Mesendoderm (in vitro differentiated cells): ENCODE measurements around the gene ATF7.

Experiments used
- DNase-seq: peaks from one replicate; pipeline ENCODE4 v3.0.0; 2013
- H2AK5ac ChIP-seq: 2 replicates; pipeline ENCODE4 v1.6.1; 2013; ENCODE audit warnings: low read length, inconsistent platforms
- H2BK120ac ChIP-seq: 2 replicates; pipeline ENCODE4 v1.6.1; 2013; ENCODE audit warnings: low read depth, mild to moderate bottlenecking, low read length, moderate library complexity, mixed read lengths
- H2BK15ac ChIP-seq: replicated peaks from 2 replicates; pipeline ENCODE4 v1.6.1; 2013; ENCODE audit warnings: low read depth, mild to moderate bottlenecking, moderate library complexity
- H2BK5ac ChIP-seq: 2 replicates; pipeline ENCODE4 v1.6.1; 2013; ENCODE audit warnings: low read length, inconsistent platforms
- H3K18ac ChIP-seq: 2 replicates; pipeline ENCODE4 v1.6.1; 2013; ENCODE audit warnings: mild to moderate bottlenecking, low read length, mixed read lengths
- H3K23ac ChIP-seq: one replicate; pipeline ENCODE4 v1.6.1; 2013; ENCODE audit warnings: low read length
- H3K27ac ChIP-seq: 2 replicates; pipeline ENCODE4 v1.5.1; 2013; ENCODE audit warnings: low read depth, mild to moderate bottlenecking, inconsistent platforms, low read length, moderate library complexity
- H3K27me3 ChIP-seq: 2 replicates; pipeline ENCODE4 v1.6.1; 2013; ENCODE audit warnings: low read length, control low read depth, mild to moderate bottlenecking, inconsistent platforms; ENCODE audit not compliant: insufficient read depth, poor library complexity
- H3K36me3 ChIP-seq: 2 replicates; pipeline ENCODE4 v1.6.1; 2013; ENCODE audit warnings: low read length, inconsistent platforms; ENCODE audit not compliant: control insufficient read depth, insufficient read depth
- H3K4ac ChIP-seq: one replicate; pipeline ENCODE4 v1.6.1; 2013; ENCODE audit warnings: low read depth, mild to moderate bottlenecking, low read length, moderate library complexity
- H3K4me1 ChIP-seq: 2 replicates; pipeline ENCODE4 v1.6.1; 2013; ENCODE audit warnings: low read depth, low read length, inconsistent platforms; ENCODE audit not compliant: control insufficient read depth
- H3K4me2 ChIP-seq: 2 replicates; pipeline ENCODE4 v1.6.1; 2013; ENCODE audit warnings: low read length
- H3K4me3 ChIP-seq: 2 replicates; pipeline ENCODE4 v1.5.1; 2013; ENCODE audit warnings: mild to moderate bottlenecking, low read length
- H3K56ac ChIP-seq: one replicate; pipeline ENCODE4 v1.6.1; 2013; ENCODE audit warnings: low read length
- H3K79me1 ChIP-seq: 2 replicates; pipeline ENCODE4 v1.6.1; 2013; ENCODE audit warnings: low read length, inconsistent platforms
- H3K79me2 ChIP-seq: 2 replicates; pipeline ENCODE4 v1.6.1; 2013; ENCODE audit warnings: mild to moderate bottlenecking, low read length; ENCODE audit not compliant: control insufficient read depth, insufficient read depth
- H3K9ac ChIP-seq: 2 replicates; pipeline ENCODE4 v1.6.1; 2013; ENCODE audit warnings: low read length, inconsistent platforms
- H4K5ac ChIP-seq: one replicate; pipeline ENCODE4 v1.6.1; 2013; ENCODE audit warnings: low read length
- H4K8ac ChIP-seq: one replicate; pipeline ENCODE4 v1.6.1; 2013; ENCODE audit warnings: low read depth, mild to moderate bottlenecking, control low read depth, low read length, moderate library complexity
- WGBS: extraction: QIAGEN DNeasy Blood & Tissue Kit; methylation state at CpG from one replicate; pipeline ENCODE4 v1.1.7; 2013; ENCODE audit warnings: low lambda C conversion rate, missing lambda C conversion rate; ENCODE audit not compliant: insufficient coverage; ENCODE audit errors: extremely low coverage; 5-methylcytosine and 5-hydroxymethylcytosine counted together

The ATF7 gene

GRCh38 chr12:53479331-53479730 is 146.9 kb downstream of the ATF7 start:
- no peak for DNase-seq
- Histone ChIP-seq H3K79me2 (no peaks in the 10 kb centered on the region), H3K27me3 (no peaks in the 10 kb centered on the region), H2BK15ac (no peak overlapping the region), H3K4ac (no peak overlapping the region), H3K23ac (no peak overlapping the region), H3K4me3 (no peak overlapping the region), H3K18ac (no peak overlapping the region), H3K9ac (no peak overlapping the region), H2BK120ac (no peak overlapping the region), H2AK5ac (no peak overlapping the region), H3K4me2 (no peak overlapping the region), H4K8ac (no peak overlapping the region), H4K5ac (no peak overlapping the region), H3K79me1 (peaks cover 13% of the 10 kb centered on the region), H3K4me1 (no peaks in the 10 kb centered on the region), H3K56ac (no peak overlapping the region), H3K27ac (no peak overlapping the region), H3K36me3 (peaks cover 22% of the 10 kb centered on the region), H2BK5ac (no peak overlapping the region)
- no CpG with 5 or more reads among the region's 5 CpGs for WGBS

GRCh38 chr12:53478865-53479264 is 147.3 kb downstream of the ATF7 start:
- H3K4me1 ChIP-seq, result no peaks in the 10 kb centered on the region

GRCh38 chr12:53476769-53477209 is 149.4 kb downstream of the ATF7 start:
- Histone ChIP-seq H3K23ac (no peak overlapping the region), H3K36me3 (peaks cover 28% of the 10 kb centered on the region), H2BK120ac (no peak overlapping the region), H3K56ac (no peak overlapping the region), H3K4ac (no peak overlapping the region), H3K4me2 (no peak overlapping the region), H2BK5ac (no peak overlapping the region), H3K4me3 (no peak overlapping the region), H3K27me3 (no peaks in the 10 kb centered on the region), H2AK5ac (no peak overlapping the region), H4K8ac (no peak overlapping the region), H3K4me1 (no peaks in the 10 kb centered on the region), H3K79me1 (peaks cover 17% of the 10 kb centered on the region), H3K27ac (no peak overlapping the region), H4K5ac (no peak overlapping the region), H3K18ac (no peak overlapping the region), H3K79me2 (peaks cover 9% of the 10 kb centered on the region), H3K9ac (no peak overlapping the region), H2BK15ac (no peak overlapping the region)
- no CpG with 5 or more reads among the region's 2 CpGs for WGBS
- DNase-seq, result peak; percentile 85

More at GRCh38 chr12:53478865-53479264, 147.3 kb downstream of the ATF7 start:
- Histone ChIP-seq H2BK120ac (no peak overlapping the region), H4K5ac (no peak overlapping the region), H3K9ac (no peak overlapping the region), H2BK15ac (no peak overlapping the region), H3K4me2 (no peak overlapping the region), H2AK5ac (no peak overlapping the region), H3K36me3 (peaks cover 23% of the 10 kb centered on the region), H3K27me3 (no peaks in the 10 kb centered on the region), H3K4me3 (no peak overlapping the region), H3K23ac (no peak overlapping the region), H3K56ac (no peak overlapping the region), H3K18ac (no peak overlapping the region), H3K4ac (no peak overlapping the region), H2BK5ac (no peak overlapping the region), H3K79me1 (peaks cover 13% of the 10 kb centered on the region), H4K8ac (no peak overlapping the region), H3K79me2 (peaks cover 3% of the 10 kb centered on the region), H3K27ac (no peak overlapping the region)
- DNase-seq, result no peak
- WGBS, result 100% methylated on average over 1 of the region's 1 CpG

GRCh38 chr12:53474819-53475218 is 151.4 kb downstream of the ATF7 start:
- H2AK5ac ChIP-seq, result no peak overlapping the region
- H3K27ac ChIP-seq, result no peak overlapping the region
- no peak overlapping the region for H4K8ac ChIP-seq
- no peak overlapping the region for H2BK120ac ChIP-seq
- H3K79me2 ChIP-seq, result peaks cover 14% of the 10 kb centered on the region
- H3K56ac ChIP-seq, result no peak overlapping the region
- H4K5ac ChIP-seq, result no peak overlapping the region
- H3K4me3 ChIP-seq, result no peak overlapping the region
- H3K4me2 ChIP-seq, result no peak overlapping the region
- no CpG with 5 or more reads among the region's 13 CpGs for WGBS
- H3K18ac ChIP-seq, result no peak overlapping the region
- H3K23ac ChIP-seq, result no peak overlapping the region
- H2BK15ac ChIP-seq, result no peak overlapping the region
- H3K4me1 ChIP-seq, result no peaks in the 10 kb centered on the region
- peaks cover 19% of the 10 kb centered on the region for H3K79me1 ChIP-seq
- no peak overlapping the region for H2BK5ac ChIP-seq
- H3K4ac ChIP-seq, result no peak overlapping the region
- peaks cover 30% of the 10 kb centered on the region for H3K36me3 ChIP-seq
- H3K27me3 ChIP-seq, result no peaks in the 10 kb centered on the region
- DNase-seq, result no peak
- H3K9ac ChIP-seq, result no peak overlapping the region

- no peak overlapping the region for H3K23ac ChIP-seq
- no peak overlapping the region for H3K4me3 ChIP-seq
- H2AK5ac ChIP-seq, result no peak overlapping the region
- no peak overlapping the region for H3K18ac ChIP-seq
- no peak overlapping the region for H3K27ac ChIP-seq
- peaks cover 27% of the 10 kb centered on the region for H3K36me3 ChIP-seq
- no peaks in the 10 kb centered on the region for H3K4me1 ChIP-seq
- H2BK120ac ChIP-seq, result no peak overlapping the region
- H3K4me2 ChIP-seq, result no peak overlapping the region
- no peak overlapping the region for H3K56ac ChIP-seq
- no peak overlapping the region for H3K9ac ChIP-seq
- H2BK5ac ChIP-seq, result no peak overlapping the region
- no peak overlapping the region for H3K4ac ChIP-seq
- DNase-seq, result no peak
- H4K5ac ChIP-seq, result no peak overlapping the region
- H3K79me1 ChIP-seq, result peaks cover 18% of the 10 kb centered on the region
- no peak overlapping the region for H4K8ac ChIP-seq
- H3K27me3 ChIP-seq, result no peaks in the 10 kb centered on the region
- no peak overlapping the region for H2BK15ac ChIP-seq
- H3K79me2 ChIP-seq, result peaks cover 14% of the 10 kb centered on the region
- WGBS, result no CpG with 5 or more reads among the region's 2 CpGs
Measured at GRCh38 chr12:53474077-53474476, 152.1 kb downstream of the ATF7 start.

- WGBS, result no CpG with 5 or more reads among the region's 1 CpG
- DNase-seq, result no peak
- Histone ChIP-seq H3K4me3 (no peak overlapping the region), H2BK120ac (no peak overlapping the region), H3K23ac (no peak overlapping the region), H3K27ac (no peak overlapping the region), H3K56ac (no peak overlapping the region), H3K79me1 (peaks cover 22% of the 10 kb centered on the region), H2BK5ac (no peak overlapping the region), H3K4me2 (no peak overlapping the region), H4K5ac (no peak overlapping the region), H2BK15ac (no peak overlapping the region), H4K8ac (no peak overlapping the region), H3K27me3 (no peaks in the 10 kb centered on the region), H3K79me2 (peaks cover 18% of the 10 kb centered on the region), H3K4me1 (no peaks in the 10 kb centered on the region), H3K36me3 (peaks cover 36% of the 10 kb centered on the region), H2AK5ac (no peak overlapping the region), H3K4ac (no peak overlapping the region), H3K9ac (no peak overlapping the region), H3K18ac (no peak overlapping the region)
Measured at GRCh38 chr12:53472056-53472582, 154.1 kb downstream of the ATF7 start.
